OCI-LY1 (cell line): Measurements from ENCODE around the gene SMAP1.

Source experiments
- H2AFZ ChIP-seq: fragments of 200-600 bp; sonication (generic), shearing (Covaris generic); 2 replicates; pipeline ENCODE4 v1.6.0; 2014; ENCODE audit warnings: antibody characterized with exemption, mild to moderate bottlenecking, low read length
- H3F3A ChIP-seq: fragments of 200-600 bp; sonication (generic), shearing (Covaris generic); 2 replicates; pipeline ENCODE4 v1.6.0; 2014; ENCODE audit warnings: mild to moderate bottlenecking, antibody characterized with exemption, low read length, moderate library complexity; ENCODE audit not compliant: insufficient read depth
- H3K27ac ChIP-seq: fragments of 200-600 bp; sonication (generic); 2 replicates; pipeline ENCODE4 v1.5.1; 2014; ENCODE audit warnings: low read length, mixed run types, mild to moderate bottlenecking, low read depth; ENCODE audit not compliant: poor library complexity, severe bottlenecking
- H3K27me3 ChIP-seq: fragments of 200-600 bp; sonication (generic); 2 replicates; pipeline ENCODE4 v1.6.0; 2014; ENCODE audit warnings: antibody characterized with exemption, mild to moderate bottlenecking, low read length, moderate library complexity; ENCODE audit not compliant: insufficient read depth
- H3K36me3 ChIP-seq: fragments of 200-600 bp; sonication (generic); 2 replicates; pipeline ENCODE4 v1.6.1; 2014; ENCODE audit warnings: mild to moderate bottlenecking, antibody characterized with exemption, low read length, moderate library complexity, mixed read lengths; ENCODE audit not compliant: insufficient read depth
- H3K4me1 ChIP-seq: fragments of 200-600 bp; sonication (generic); 2 replicates; pipeline ENCODE4 v1.5.1; 2014; ENCODE audit warnings: mild to moderate bottlenecking, low read length, moderate library complexity; ENCODE audit not compliant: insufficient read depth, severe bottlenecking
- H3K4me2 ChIP-seq: fragments of 200-600 bp; sonication (generic), shearing (Covaris generic); 2 replicates; pipeline ENCODE4 v1.6.1; 2014; ENCODE audit warnings: low read length
- H3K4me3 ChIP-seq: fragments of 200-600 bp; sonication (generic); 2 replicates; pipeline ENCODE4 v1.5.1; 2014; ENCODE audit warnings: low read length, low read depth, mild to moderate bottlenecking, mixed read lengths; ENCODE audit not compliant: poor library complexity, severe bottlenecking
- H3K79me2 ChIP-seq: fragments of 200-600 bp; shearing (Covaris generic); 2 replicates; pipeline ENCODE4 v1.6.1; 2016; ENCODE audit warnings: mixed run types, low read length, mixed read lengths; ENCODE audit not compliant: insufficient read depth
- H3K9ac ChIP-seq: fragments of 200-600 bp; sonication (generic), shearing (Covaris generic); 2 replicates; pipeline ENCODE4 v1.6.1; 2014; ENCODE audit warnings: mild to moderate bottlenecking, low read length, mixed read lengths
- H3K9me2 ChIP-seq: fragments of 200-600 bp; sonication (generic), shearing (Covaris generic); 2 replicates; pipeline ENCODE4 v1.6.1; 2014; ENCODE audit warnings: low read depth, mild to moderate bottlenecking, low read length, mixed read lengths
- H3K9me3 ChIP-seq: fragments of 200-600 bp; shearing (Covaris generic); 2 replicates; pipeline ENCODE4 v1.6.1; 2014; ENCODE audit warnings: low read length, mixed read lengths
- H4K20me1 ChIP-seq: fragments of 200-600 bp; sonication (generic), shearing (Covaris generic); 2 replicates; pipeline ENCODE4 v1.6.0; 2016; ENCODE audit warnings: mild to moderate bottlenecking, low read length; ENCODE audit not compliant: insufficient read depth
- CTCF ChIP-seq: fragments of 200-600 bp; sonication (generic), shearing (Covaris generic); IDR thresholded peaks from 2 replicates; pipeline ENCODE4 v1.5.1; 2017; ENCODE audit warnings: mild to moderate bottlenecking, antibody characterized with exemption, low read length, moderate library complexity, mixed read lengths
- EZH2 ChIP-seq: fragments of 200-600 bp; sonication (generic), shearing (Covaris generic); IDR thresholded peaks from 2 replicates; pipeline ENCODE4 v1.8.0; 2017; ENCODE audit warnings: borderline replicate concordance, mixed run types, mild to moderate bottlenecking, antibody characterized with exemption, low read length, moderate library complexity, mixed read lengths

Gene SMAP1

GRCh38 chr6:70734979-70735378 is 67.3 kb downstream of the SMAP1 start:
- H4K20me1 ChIP-seq = no peaks in the 10 kb centered on the region
- H3K27me3 ChIP-seq = no peaks in the 10 kb centered on the region
- no peak overlapping the region for H2AFZ ChIP-seq
- no peaks in the 10 kb centered on the region for H3F3A ChIP-seq
- no peak overlapping the region for H3K4me3 ChIP-seq
- no peak for TF ChIP-seq EZH2
- TF ChIP-seq CTCF = no peak
- no peaks in the 10 kb centered on the region for H3K79me2 ChIP-seq
- no peaks in the 10 kb centered on the region for H3K9me3 ChIP-seq
- H3K27ac ChIP-seq = no peak overlapping the region
- H3K9me2 ChIP-seq = no peaks in the 10 kb centered on the region
- H3K9ac ChIP-seq = no peak overlapping the region
- H3K4me2 ChIP-seq = no peak overlapping the region
- H3K36me3 ChIP-seq = no peaks in the 10 kb centered on the region; the same call in 1 of the 2 replicates
- H3K4me1 ChIP-seq = no peaks in the 10 kb centered on the region

GRCh38 chr6:70735513-70735912 is 67.8 kb downstream of the SMAP1 start:
- Histone ChIP-seq H3K36me3 (no peaks in the 10 kb centered on the region; the same call in 1 of the 2 replicates), H2AFZ (no peak overlapping the region), H3K4me1 (no peaks in the 10 kb centered on the region), H3K27ac (no peak overlapping the region), H3K27me3 (no peaks in the 10 kb centered on the region), H3K9ac (no peak overlapping the region), H3K4me3 (no peak overlapping the region), H3K79me2 (no peaks in the 10 kb centered on the region), H4K20me1 (no peaks in the 10 kb centered on the region), H3K4me2 (no peak overlapping the region), H3K9me3 (no peaks in the 10 kb centered on the region), H3K9me2 (no peaks in the 10 kb centered on the region), H3F3A (no peaks in the 10 kb centered on the region)
- TF ChIP-seq EZH2 = no peak
- no peak for TF ChIP-seq CTCF

DNA sequence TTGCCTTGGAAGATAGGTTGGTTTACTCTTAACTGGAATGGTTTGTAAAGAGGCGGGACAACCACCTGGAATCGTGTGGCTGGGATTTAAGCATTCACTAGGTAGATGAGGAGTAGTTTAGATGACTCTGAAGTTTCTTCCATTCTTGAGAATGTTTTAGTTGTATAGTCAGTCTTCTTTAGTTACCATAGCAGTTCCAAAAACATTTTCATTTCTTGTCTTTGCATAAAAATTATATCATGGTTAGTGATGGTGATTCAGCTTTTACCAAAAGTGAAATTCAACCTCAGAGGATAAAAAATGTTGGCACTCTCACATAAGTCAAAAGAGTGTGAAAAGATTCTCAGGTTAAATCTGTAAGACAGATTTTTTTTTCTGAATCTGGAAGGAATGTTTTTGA is 70.3 kb downstream of the SMAP1 start:
- H3K27me3 ChIP-seq = no peaks in the 10 kb centered on the region

More for the DNA sequence above, 70.3 kb downstream of the SMAP1 start:
- TF ChIP-seq EZH2 = no peak
- TF ChIP-seq CTCF = no peak
- H3K4me3 ChIP-seq = no peak overlapping the region
- no peak overlapping the region for H3K9ac ChIP-seq
- H3K36me3 ChIP-seq = no peaks in the 10 kb centered on the region; the same call in 1 of the 2 replicates
- no peaks in the 10 kb centered on the region for H3K79me2 ChIP-seq
- no peak overlapping the region for H3K27ac ChIP-seq
- no peaks in the 10 kb centered on the region for H3K9me2 ChIP-seq
- H2AFZ ChIP-seq = no peak overlapping the region
- no peaks in the 10 kb centered on the region for H3F3A ChIP-seq
- H4K20me1 ChIP-seq = no peaks in the 10 kb centered on the region
- H3K9me3 ChIP-seq = no peaks in the 10 kb centered on the region
- H3K4me1 ChIP-seq = no peaks in the 10 kb centered on the region
- H3K4me2 ChIP-seq = no peak overlapping the region
